ENCODE results near the gene IGFALS.

DNA sequence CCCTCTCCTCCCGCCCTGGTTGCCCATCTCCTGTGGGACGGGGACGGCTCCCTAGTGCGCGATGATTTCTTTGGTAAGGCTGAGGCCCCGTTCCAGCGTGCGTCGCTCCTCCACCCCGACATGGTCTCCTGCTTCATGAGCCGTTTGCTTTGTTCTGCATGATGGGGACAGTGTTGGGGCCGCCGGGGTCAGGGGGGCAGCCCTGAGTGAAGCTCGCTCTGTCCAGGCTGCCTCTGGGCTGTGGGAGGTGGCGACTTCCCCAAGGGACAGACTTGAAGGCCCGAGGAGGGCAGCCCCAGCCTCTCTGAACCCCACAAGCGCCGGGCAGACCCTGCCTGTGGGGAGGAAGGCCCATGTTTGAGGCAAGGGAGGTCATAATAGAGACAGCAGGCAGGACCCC, 34.6 kb downstream of the IGFALS start:
- TF ChIP-seq CTCF (conservative IDR thresholded peaks at IDR 0.05; ENCODE audit: low read depth, low read length) (no peak), POLR2A (IDR thresholded peaks at IDR 0.05; ENCODE audit: low read depth, low read length) (no peak), MAFK (IDR thresholded peaks at IDR 0.05; ENCODE audit: low read depth, low read length) (no peak), RAD21 (IDR thresholded peaks at IDR 0.05; ENCODE audit: low read length) (no peak), RCOR1 (IDR thresholded peaks at IDR 0.05; ENCODE audit: insufficient replicate concordance, low read length) (no peak)
- TF ChIP-seq, protein P1, sequence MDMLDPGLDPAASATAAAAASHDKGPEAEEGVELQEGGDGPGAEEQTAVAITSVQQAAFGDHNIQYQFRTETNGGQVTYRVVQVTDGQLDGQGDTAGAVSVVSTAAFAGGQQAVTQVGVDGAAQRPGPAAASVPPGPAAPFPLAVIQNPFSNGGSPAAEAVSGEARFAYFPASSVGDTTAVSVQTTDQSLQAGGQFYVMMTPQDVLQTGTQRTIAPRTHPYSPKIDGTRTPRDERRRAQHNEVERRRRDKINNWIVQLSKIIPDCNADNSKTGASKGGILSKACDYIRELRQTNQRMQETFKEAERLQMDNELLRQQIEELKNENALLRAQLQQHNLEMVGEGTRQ (IDR thresholded peaks at IDR 0.05; ENCODE audit: low read depth, low read length), result no peak
